Activated gamma-delta T cell (primary cell): ENCODE measurements around the gene ACTR5.
"Not testable (repeated sequence)": the region's sequence is repeated elsewhere in the genome, so short reads cannot be mapped to it uniquely, and the experiment has no call there.

ENCODE experiments used
- DNase-seq: peaks from one replicate; lab custom pipeline; 2025; lab: John Stamatoyannopoulos, UW

ACTR5 gene

GRCh38 chr20:38805958-38806854, 57.9 kb downstream of the ACTR5 start:
- DNase-seq: peak; percentile 46

- no peak for DNase-seq
These were observed 58.8 kb downstream of the ACTR5 start for GRCh38 chr20:38806855-38807655.

- DNase-seq: no peak
These were observed 61.7 kb downstream of the ACTR5 start for GRCh38 chr20:38809942-38810341.

GRCh38 chr20:38810926-38811630, 62.8 kb downstream of the ACTR5 start:
- DNase-seq: no peak

- DNase-seq: no peak
These were observed 63.5 kb downstream of the ACTR5 start for GRCh38 chr20:38811769-38812168.

GRCh38 chr20:38812182-38812581, 63.9 kb downstream of the ACTR5 start:
- no peak for DNase-seq

- DNase-seq: no peak
These were observed 64.7 kb downstream of the ACTR5 start for GRCh38 chr20:38812709-38813573.

- not testable (repeated sequence) for DNase-seq
These were observed 65.3 kb downstream of the ACTR5 start for GRCh38 chr20:38813574-38813962.

GRCh38 chr20:38815446-38815845, 67.2 kb downstream of the ACTR5 start:
- DNase-seq: no peak

- no peak for DNase-seq
These were observed 70.1 kb downstream of the ACTR5 start for GRCh38 chr20:38818113-38819065.
